Mesothelial cell of epicardium (in vitro differentiated cells): ENCODE results near the gene INO80E. TPM values are rescaled to one million over a fixed set of nuclear protein-coding genes. Genes with fewer than 3 reads are reported as not detected.

Experiments
- DNase-seq, 2 experiments: peaks; one replicate each; pipeline ENCODE4 v3.0.0; 2021; ENCODE audit warnings: low spot score in 2 of 2; ENCODE audit not compliant: unreplicated experiment in 2 of 2
- H3K27ac Mint-ChIP-seq: 2 replicates; pipeline ENCODE4 v1.8.0; 2021; ENCODE audit warnings: mixed read lengths
- H3K27me3 Mint-ChIP-seq: 2 replicates; pipeline ENCODE4 v1.8.0; 2021; ENCODE audit warnings: low read depth, mixed read lengths
- H3K36me3 Mint-ChIP-seq: 2 replicates; pipeline ENCODE4 v1.8.0; 2021; ENCODE audit warnings: mixed read lengths
- H3K4me1 Mint-ChIP-seq: 2 replicates; pipeline ENCODE4 v1.8.0; 2021; ENCODE audit warnings: mixed read lengths
- H3K4me3 Mint-ChIP-seq: 2 replicates; pipeline ENCODE4 v1.8.0; 2021; ENCODE audit warnings: mild to moderate bottlenecking, moderate library complexity, mixed read lengths
- H3K9me3 Mint-ChIP-seq: 2 replicates; pipeline ENCODE4 v1.8.0; 2021; ENCODE audit warnings: mixed read lengths
- CTCF ChIP-seq: fragments of 200-600 bp; sonication (generic); IDR thresholded peaks from one replicate; pipeline ENCODE4 v1.5.0; 2021; ENCODE audit warnings: antibody characterized with exemption; ENCODE audit not compliant: unreplicated experiment
- total RNA-seq: library from RNA; stranded (reverse); gene quantifications from 3 replicates; pipeline ENCODE4 v1.2.1, GENCODE V29; 2021

Gene INO80E
- total RNA-seq, 1 donor from 2014 or later: 62.9 TPM

GRCh38 chr16:30024451-30024850 lies 28.4 kb downstream of the INO80E start:
- Mint-ChIP-seq H3K4me3 (no peak overlapping the region), H3K4me1 (peaks cover 4% of the 10 kb centered on the region), H3K9me3 (no peaks in the 10 kb centered on the region), H3K27me3 (peaks cover 47% of the 10 kb centered on the region), H3K36me3 (no peaks in the 10 kb centered on the region), H3K27ac (no peak overlapping the region)
- DNase-seq: no peak
- no peak for TF ChIP-seq CTCF

- H3K27ac Mint-ChIP-seq: no peak overlapping the region
Observed at GRCh38 chr16:30025156-30025555, 29.1 kb downstream of the INO80E start.

GRCh38 chr16:30025574-30025973 lies 29.5 kb downstream of the INO80E start:
- no peaks in the 10 kb centered on the region for H3K36me3 Mint-ChIP-seq
- no peak for TF ChIP-seq CTCF
- DNase-seq: no peak
- H3K4me1 Mint-ChIP-seq: peaks cover 8% of the 10 kb centered on the region
- H3K9me3 Mint-ChIP-seq: no peaks in the 10 kb centered on the region
- peaks cover 59% of the 10 kb centered on the region for H3K27me3 Mint-ChIP-seq
- H3K27ac Mint-ChIP-seq: no peak overlapping the region
- H3K4me3 Mint-ChIP-seq: no peak overlapping the region

More at GRCh38 chr16:30025156-30025555, 29.1 kb downstream of the INO80E start:
- TF ChIP-seq CTCF: no peak
- no peak overlapping the region for H3K4me3 Mint-ChIP-seq
- H3K4me1 Mint-ChIP-seq: peaks cover 6% of the 10 kb centered on the region
- no peaks in the 10 kb centered on the region for H3K36me3 Mint-ChIP-seq
- no peak for DNase-seq
- no peaks in the 10 kb centered on the region for H3K9me3 Mint-ChIP-seq
- H3K27me3 Mint-ChIP-seq: peaks cover 54% of the 10 kb centered on the region

- Mint-ChIP-seq H3K9me3 (no peaks in the 10 kb centered on the region), H3K4me3 (no peak overlapping the region), H3K36me3 (no peaks in the 10 kb centered on the region), H3K4me1 (peaks cover 5% of the 10 kb centered on the region), H3K27ac (no peak overlapping the region), H3K27me3 (peaks cover 64% of the 10 kb centered on the region)
- DNase-seq: no peak
- no peak for TF ChIP-seq CTCF
Observed at GRCh38 chr16:30026449-30026848, 30.4 kb downstream of the INO80E start.

GRCh38 chr16:30027588-30028437 lies 31.8 kb downstream of the INO80E start:
- H3K4me1 Mint-ChIP-seq: peaks cover 9% of the 10 kb centered on the region
- H3K9me3 Mint-ChIP-seq: no peaks in the 10 kb centered on the region
- no peak for DNase-seq
- no peak overlapping the region for H3K4me3 Mint-ChIP-seq
- peaks cover 76% of the 10 kb centered on the region for H3K27me3 Mint-ChIP-seq
- H3K36me3 Mint-ChIP-seq: no peaks in the 10 kb centered on the region
- H3K27ac Mint-ChIP-seq: no peak overlapping the region
- TF ChIP-seq CTCF: no peak
